Stimulated activated CD8-positive, alpha-beta memory T cell treated with anti-CD3 and anti-CD28 coated beads, Interleukin-15, amount 100 ng/mL, for 4 hours (primary cell): ENCODE measurements around the gene RNF13.
"Not testable (repeated sequence)": the region's sequence is repeated elsewhere in the genome, so short reads cannot be mapped to it uniquely, and the experiment has no call there.

ENCODE experiments used
- DNase-seq, 2 donors: peaks; one replicate each; pipeline ENCODE4 v3.0.0-alpha.2; 2020; ENCODE audit warnings: low read depth in 2 of 2

RNF13 gene

DNA sequence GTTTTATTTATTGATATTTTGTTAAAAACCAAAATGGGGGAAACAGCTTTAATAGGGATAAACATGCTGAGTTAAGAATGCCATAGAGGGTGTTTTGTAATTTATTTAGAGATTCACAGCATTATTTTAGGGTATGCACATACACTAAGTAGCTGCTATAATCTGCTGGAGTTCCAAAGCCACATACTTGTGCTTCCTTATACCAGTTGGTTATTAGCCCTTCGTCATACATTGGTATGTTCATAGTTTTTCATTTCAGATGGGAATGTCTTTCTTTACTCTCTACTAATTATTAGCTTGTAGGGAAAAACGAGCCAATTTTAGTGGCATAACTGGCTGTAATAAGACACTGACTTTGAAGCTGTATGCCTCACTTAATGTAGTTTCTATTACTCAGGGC is 82.8 kb downstream of the RNF13 start:
- no peak for DNase-seq

DNA sequence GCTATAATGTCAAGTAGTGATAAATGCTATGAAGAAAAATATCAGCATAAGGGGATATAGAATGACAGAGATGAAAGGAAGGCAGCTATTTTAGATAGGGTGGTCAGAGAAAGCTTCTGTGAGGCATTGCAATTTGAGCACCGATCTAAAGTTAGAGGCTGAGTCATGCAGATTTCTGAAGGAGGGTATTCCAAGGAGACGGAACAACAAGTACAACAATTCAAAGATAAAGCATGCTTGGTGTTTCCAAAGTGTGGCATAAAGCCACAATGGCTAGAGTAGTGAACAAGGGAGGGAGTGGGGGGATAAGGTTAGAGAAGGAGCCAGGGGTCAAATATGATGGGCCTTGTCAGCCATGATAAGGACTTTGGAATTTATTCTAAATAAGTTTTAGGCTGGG is 85.8 kb downstream of the RNF13 start:
- no peak for DNase-seq

DNA sequence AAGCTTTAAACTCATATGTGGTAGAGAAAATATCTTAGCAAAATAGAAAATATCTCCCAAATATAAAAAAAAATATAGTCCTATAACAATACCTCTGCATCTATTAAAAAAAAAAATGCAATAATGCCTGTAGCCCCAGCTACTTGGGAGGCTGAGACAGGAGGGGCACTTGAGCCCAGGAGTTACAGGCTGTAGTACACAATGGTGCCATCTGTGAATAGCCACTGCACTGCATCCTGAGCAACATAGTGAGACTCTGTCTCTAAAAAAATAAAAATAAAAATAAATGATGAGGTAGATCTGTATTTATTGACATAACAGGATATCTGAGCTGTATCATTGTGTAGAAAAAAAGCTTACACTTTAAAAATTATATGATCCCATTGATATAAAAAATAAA is 87.3 kb downstream of the RNF13 start:
- DNase-seq: no peak

DNA sequence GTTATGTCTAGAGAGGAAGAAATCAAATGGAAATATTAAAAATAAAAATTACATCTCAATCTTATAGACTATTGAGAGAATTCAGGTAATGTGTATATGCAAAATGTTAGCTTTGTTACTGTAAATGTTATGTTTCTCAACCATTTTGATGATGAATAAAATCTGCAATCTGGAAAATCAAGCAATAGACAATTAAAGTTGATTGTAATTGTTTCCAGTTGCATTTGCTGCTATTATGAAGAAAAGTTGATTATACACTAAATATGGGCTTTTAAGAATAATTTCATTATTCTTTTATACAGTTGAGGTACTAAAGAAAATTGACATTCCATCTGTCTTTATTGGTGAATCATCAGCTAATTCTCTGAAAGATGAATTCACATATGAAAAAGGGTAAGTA is 88.8 kb downstream of the RNF13 start:
- no peak for DNase-seq

DNA sequence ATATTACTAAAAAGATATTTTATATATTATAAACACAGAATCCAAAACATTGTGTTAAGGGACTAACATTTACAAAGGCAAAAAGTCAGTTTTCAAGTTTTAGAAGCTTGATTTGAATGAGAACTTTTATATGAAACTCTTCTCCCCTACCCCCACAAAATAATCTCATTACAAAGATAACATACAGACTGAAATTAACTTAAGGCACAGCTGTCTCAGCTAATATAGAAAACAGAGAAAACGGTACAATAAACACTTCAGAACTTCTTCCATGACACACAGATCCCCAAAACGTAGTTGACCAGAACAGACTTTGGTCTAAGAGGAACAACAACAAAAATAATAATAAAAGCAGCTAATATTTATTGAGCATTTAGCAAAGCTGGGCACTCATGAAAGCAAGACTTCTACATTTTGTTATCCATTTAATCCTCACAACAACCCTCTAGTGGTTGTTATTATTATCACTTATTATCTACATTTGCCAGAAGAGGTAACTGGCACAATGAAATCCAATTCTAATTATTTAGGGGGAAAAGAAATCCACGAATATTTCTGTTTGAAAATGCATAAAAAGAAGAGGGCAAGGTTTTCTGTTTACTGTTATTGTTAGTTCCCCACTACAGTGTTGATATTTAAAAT is 89.6 kb downstream of the RNF13 start:
- no peak for DNase-seq

DNA sequence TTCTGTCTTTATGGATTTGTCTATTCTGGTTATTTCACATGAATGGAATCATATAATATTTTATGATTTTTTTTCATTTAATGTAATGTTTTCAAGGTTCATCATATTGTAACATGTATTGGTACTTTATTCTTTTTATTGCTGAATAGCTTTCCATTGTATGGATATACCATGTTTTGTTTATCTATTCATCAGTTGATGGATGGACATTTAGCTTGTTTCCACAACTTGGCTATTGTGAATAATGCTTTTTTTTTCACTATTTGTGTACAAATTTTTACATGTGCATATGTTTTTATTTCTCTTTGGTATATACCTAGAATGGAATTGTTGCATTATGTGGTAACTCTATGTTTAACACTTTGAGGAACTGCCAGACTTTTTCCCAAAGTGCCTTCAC is 93.0 kb downstream of the RNF13 start:
- DNase-seq: no peak

DNA sequence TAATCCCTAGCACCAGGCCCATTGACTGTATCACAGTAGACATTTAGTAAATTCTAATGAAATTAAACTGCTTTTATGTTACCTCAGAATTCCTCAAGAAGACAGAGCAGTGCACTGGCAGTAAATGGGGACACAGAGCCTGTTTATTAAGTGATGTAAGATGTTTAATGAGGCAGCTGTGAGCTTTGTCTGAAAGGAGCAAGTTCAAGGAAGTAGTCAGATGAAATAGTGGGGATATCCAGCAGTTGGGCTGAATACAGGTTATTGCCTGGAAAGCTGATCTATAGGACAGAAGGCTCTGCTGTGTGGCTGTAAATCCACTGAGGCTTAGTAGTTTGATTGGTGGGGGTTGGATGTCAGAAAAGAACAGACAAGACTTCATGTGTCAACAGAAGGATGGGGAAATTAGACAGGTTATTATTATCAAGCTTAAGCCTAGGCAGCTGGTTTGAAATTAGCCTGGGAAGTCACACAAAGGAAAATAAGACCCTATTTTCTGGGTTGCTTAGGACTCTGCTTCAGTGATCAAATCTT is 95.5 kb downstream of the RNF13 start:
- DNase-seq: no peak

DNA sequence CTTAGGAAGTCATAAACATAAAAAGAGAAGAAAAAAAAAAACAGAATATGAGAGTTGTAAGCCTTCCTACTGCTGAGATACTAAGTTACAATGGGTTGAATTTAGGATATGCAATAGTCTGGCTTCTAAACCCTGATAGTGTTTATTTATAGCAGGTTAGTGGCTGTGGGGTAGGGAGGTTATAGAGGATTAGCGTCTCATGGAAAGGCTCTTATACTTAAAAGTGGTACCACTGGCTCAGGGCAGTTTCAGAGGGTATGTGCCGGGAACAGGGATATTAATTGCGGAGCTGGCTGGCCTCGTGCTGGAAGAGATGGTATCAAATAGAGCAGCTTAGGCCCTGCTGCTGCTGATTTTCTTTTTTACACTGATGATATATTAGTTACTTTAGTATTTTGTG is 96.9 kb downstream of the RNF13 start:
- no peak for DNase-seq

DNA sequence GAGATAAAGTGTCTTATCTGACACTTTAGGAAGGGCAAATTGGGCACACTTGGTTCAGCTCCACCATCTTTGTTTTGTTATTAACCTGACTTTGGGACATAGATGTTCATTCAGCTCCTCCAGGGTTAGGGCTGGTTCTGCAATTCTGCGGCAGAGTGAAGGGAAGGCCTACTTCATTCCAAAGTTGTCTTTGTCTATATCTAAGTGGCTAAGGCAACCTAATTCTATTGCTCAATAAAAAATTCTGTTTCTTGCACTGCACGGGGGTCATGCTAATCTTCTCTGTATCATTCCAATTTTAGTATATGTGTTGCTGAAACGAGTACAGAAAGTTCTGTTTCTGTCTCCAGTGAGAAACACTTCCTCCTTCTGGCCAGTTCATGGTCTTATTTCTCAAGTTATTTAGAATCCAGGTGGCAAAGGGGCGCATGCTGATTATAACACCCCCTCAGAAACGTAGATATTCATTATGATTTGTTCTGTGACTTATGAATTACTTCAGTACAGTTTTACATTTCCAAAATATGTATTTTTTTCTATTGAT is 104.2 kb downstream of the RNF13 start:
- DNase-seq: no peak

DNA sequence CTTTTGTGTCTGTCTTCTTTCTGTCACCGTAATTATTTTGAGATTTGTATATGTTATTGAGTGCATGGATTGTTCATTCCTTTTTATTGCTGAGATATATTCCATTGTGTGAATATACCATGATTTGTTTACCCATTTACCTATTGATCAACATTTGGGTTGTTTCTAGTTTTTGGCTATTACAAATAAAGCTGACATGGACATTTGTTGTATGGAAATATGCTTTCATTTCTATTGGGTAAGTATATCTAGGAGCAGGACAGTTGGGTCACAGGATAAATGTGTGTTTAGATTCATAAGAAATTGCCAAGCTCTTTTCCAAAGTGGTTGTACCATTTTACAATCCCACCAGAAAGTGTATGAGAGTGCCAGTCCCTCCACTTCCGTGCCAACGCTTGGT is 106.5 kb downstream of the RNF13 start:
- DNase-seq: no peak

DNA sequence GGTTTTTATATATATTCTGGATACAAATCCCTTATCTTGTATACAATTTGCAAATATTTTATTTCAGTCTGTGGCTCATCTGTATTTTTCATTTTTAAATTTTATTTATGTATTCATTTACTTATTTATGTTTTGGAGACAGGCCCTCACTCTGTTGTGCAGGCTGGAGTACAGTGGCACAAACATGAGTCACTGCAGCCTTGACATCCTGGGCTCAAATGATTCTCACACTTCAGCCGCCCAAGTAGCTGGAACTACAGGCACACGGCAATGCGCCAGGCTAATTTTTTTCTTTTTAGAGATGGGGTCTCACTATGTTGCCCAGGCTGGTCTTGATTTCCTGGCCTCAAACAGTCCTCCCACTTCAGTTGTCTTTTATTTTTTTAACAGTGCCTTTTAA is 107.1 kb downstream of the RNF13 start:
- DNase-seq: no peak

DNA sequence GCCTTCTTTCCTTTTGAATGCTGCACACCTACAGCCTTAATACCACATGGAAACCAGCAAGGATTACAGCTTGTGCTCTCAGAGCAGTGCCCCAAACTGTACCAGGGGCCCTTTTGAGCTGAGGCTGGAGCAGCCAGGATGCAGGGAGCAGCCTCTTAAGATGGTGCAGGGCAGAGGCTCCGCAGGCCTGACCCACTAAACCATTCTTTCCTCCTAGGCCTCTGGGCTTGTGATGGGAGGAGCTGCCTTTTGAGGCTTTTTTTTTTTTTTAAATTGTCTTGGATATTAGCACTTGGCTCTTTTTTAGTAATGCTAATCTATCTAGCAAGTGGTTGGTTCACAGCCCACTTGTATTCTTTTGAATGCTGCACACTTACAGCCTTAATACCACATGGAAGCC is 120.0 kb downstream of the RNF13 start:
- DNase-seq: no peak

DNA sequence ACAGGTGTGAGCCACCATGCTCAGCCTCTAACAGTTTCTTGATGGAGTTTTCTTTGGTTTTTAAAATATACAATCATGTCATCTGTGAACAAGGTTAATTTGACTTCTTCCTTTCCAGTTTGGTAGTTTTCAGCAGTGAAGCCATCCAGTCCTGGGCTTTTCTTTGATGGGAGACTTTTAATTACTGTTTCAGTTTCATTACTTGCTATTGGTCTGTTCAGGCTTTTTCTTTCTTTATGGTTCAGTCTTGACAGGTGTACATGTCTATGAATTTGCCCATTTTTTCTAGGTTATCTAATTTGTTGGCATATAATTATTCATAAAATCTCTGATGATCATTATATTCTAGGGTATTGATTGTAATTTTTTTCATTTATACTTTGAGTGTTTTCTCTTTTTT is 120.8 kb downstream of the RNF13 start:
- DNase-seq: no peak

DNA sequence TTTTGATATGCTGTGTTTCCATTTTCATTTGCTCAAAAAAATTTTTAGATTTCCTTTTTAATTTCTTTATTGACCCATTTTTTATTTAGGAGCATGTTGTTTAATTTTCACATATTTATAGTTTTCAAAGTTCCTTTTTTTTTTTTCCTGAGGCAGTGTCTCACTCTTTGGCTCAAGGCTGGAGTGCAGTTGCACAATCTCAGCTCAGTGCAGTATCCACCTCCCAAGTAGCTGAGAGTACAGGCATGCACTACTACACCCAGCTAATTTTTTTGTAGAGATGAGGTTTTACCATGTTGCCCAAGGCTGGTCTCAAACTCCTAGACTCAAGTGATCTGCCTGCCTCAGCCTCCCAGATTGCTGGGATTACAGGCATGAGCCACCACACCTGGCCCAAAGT is 121.5 kb downstream of the RNF13 start:
- no peak for DNase-seq

DNA sequence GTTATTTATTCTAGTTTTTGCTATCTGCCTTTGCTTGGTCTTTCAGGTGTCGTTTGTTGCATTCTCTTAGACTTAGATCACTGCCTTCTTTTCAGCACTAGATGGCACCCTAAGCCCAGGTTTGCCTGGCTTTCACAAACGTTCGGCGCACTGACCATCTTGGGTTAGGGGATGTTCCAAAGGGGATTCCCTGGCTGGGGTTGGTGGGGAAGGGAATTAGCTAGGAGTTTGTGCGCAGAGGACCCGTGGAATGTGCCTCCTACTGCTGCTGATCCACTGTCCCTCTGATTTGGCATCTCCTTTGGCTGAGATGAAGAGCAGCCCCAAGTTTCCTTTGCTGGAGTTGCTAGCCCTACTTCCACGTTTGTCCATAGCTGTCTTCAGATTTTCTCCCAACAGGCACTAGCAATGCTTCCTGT is 123.8 kb downstream of the RNF13 start:
- no peak for DNase-seq

DNA sequence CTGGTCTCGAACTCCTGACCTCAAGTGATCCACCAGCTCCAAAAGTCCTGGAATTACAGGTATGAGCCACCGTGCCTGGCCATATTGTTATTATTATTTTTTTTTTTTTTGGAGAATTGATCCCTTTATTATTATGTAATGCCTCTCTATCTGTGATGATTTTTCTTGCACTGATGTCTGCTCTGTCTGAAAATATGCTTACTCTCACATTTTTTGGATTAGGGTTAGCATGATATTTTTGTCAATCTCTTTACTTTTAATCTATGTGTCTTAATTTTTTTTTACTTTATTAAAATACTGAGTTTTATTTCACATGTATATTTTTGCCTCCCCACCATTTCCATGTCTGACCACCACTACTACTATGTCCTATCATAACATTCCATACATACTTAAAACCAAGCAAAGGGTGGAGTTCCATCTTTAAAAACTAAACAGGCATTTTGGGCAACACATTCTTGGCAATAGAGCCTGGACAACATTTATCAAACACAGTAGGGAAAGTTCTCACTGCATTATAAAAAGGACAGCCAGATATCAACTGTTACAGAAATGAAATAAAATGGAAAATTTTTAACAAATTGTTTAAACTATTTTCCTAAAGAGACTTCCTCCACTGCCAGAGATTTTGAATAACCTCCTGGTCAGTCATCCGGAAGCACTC is 125.5 kb downstream of the RNF13 start:
- not testable (repeated sequence) for DNase-seq

DNA sequence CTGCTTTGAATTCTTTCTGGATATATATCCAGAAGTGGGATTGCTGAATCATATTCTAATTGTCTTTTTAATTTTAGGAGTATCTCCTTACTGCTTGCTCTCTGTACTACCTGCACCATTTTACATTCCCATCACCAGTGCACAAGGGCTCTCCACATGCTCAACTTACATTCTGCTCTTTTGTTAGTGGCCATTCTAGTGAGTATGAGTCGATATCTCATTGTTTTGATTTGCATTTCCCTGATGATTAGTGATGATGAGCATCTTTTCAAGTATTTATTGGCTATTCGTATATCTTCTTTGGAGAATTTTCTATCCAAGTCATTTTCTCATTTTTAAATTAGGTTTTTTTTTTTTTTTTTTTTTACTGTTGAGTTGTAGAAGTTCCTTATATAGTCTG is 128.2 kb downstream of the RNF13 start:
- no peak for DNase-seq

DNA sequence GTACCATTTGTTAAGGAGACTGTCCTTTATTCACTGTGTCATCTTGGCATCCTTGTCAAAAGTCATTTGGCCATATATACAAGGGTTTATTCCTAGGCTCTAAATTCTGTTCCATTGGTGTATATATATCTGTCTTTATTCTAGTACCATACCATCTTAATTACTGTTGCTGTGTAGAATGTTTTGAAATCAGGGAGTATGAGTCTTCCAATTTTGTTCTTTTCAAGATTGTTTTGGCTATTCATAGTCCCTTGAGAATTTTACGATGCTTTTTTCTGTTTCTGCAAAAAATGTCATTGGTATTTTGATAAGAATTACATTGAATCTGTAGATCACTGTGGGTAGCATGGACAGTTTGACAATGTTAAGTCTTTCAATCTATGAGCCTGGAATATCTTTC is 128.9 kb downstream of the RNF13 start:
- DNase-seq: no peak

DNA sequence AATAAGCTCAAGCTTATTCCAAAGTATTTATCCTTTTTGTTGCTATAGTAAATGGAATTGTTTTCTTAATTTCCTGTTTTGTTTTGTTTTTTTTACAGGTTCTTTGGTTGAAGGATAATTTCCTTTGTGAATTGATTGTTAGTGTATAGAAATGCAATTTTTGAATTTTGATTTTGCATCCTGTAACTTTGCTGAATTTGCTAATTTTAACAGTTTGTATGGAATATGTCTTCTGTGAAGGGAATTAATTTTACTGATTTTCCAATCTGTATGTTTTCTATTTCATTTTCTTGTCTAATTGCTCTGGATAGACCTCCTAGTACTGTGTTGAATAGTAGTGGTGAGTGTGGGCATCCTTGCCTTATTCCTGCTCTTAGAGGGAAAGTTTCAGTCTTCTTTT is 129.4 kb downstream of the RNF13 start:
- DNase-seq: no peak

DNA sequence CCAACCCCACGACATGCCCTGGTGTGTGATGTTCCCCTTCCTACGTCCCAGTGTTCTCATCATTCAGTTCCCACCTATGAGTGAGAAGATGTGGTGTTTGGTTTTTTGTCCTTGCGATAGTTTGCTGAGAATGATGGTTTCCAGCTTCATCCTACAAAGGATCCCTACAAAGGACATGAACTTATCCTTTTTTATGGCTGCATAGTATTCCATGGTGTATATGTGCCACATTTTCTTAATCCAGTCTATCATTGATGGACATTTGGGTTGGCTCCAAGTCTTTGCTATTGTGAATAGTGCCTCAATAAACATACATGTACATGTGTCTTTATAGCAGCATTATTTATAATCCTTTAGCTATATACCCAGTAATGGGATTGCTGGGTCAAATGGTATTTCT is 131.0 kb downstream of the RNF13 start:
- not testable (repeated sequence) for DNase-seq

DNA sequence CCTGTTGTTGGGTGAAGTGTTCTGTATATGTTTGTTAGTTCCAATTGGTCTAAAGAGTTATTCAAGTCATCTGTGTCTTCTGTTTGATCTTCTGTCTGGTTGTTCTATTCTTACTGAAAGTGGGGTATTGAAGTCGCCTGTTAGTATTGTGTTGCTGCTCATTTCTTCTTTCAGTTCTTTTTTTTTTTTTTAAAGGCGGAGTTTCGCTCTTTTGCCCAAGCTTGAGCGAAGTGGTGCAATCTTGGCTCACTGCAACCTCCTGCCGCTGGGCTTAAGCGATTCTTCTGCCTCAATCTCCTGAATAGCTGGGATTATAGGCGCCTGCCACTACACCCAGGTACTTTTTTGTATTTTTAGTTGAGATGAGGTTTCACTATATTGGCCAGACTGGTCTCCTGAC is 134.2 kb downstream of the RNF13 start:
- DNase-seq: no peak

DNA sequence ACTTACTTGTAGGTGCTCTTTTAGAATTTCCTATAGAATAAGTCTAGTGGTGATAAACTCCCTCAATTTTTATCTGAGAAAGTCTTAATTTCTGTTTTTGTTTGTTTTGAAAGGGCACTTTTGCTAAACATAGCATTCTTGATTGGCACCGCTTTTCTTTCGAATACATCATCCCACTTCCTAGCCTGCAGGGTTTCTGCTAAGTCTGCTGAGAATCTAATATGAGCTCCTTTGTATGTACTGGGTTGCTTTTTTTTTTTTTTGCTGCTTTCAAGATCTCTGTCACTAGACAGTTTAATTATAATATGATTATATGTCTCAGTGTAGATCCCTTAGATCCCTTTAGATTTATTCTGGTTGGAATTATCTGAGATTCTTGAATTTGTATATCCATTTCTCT is 136.2 kb downstream of the RNF13 start:
- no peak for DNase-seq

DNA sequence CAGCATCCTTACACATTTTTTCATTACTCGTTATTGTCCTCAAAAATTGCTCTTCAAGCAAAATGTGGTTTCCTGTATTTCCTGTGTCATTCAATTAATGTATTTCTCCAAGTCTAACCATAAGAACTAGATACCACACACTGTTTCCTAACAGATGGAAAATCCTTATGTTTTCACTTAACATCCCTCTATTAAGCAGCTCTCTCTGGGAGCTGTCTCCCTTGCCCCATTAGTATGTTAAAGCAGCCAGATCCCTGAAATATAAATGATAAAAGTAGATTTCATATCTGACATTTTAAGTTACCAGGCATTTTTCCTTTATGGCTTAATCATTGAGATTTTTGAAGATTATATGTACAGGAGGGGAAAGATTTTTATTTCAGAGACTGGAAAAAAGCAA is 141.8 kb downstream of the RNF13 start:
- no peak for DNase-seq
